Central memory CD8-positive, alpha-beta T cell (primary cell): ENCODE data around the gene SLC36A1.

ENCODE experiments used
- ATAC-seq: fragments of 150-1000 bp; cut with Tn5 transposase; replicated peaks from 2 replicates; pipeline ENCODE4 v1.10.0; 2022; ENCODE audit warnings: mild to moderate bottlenecking, moderate FRiP score, moderate number of reproducible peaks; ENCODE audit not compliant: poor library complexity, severe bottlenecking; ENCODE audit errors: extremely low read depth
- DNase-seq, 2 donors: peaks; one replicate each; pipeline ENCODE4 v3.0.0; 2021; ENCODE audit warnings: low spot score in 2 of 2
- H3K27ac Mint-ChIP-seq: one replicate; pipeline ENCODE4 v1.8.0; 2022; ENCODE audit warnings: low read depth, mild to moderate bottlenecking, moderate library complexity, mixed read lengths
- H3K27me3 Mint-ChIP-seq: one replicate; pipeline ENCODE4 v1.8.0; 2022; ENCODE audit warnings: mixed read lengths
- H3K36me3 Mint-ChIP-seq: one replicate; pipeline ENCODE4 v1.8.0; 2022; ENCODE audit warnings: mild to moderate bottlenecking, moderate library complexity, mixed read lengths; ENCODE audit not compliant: insufficient read depth
- H3K4me1 Mint-ChIP-seq: one replicate; pipeline ENCODE4 v1.8.0; 2022; ENCODE audit warnings: mixed read lengths
- H3K4me3 Mint-ChIP-seq: one replicate; pipeline ENCODE4 v1.8.0; 2022; ENCODE audit warnings: mild to moderate bottlenecking, moderate library complexity, mixed read lengths
- H3K9me3 Mint-ChIP-seq: one replicate; pipeline ENCODE4 v1.8.0; 2022; ENCODE audit warnings: mixed read lengths

SLC36A1 gene

DNA sequence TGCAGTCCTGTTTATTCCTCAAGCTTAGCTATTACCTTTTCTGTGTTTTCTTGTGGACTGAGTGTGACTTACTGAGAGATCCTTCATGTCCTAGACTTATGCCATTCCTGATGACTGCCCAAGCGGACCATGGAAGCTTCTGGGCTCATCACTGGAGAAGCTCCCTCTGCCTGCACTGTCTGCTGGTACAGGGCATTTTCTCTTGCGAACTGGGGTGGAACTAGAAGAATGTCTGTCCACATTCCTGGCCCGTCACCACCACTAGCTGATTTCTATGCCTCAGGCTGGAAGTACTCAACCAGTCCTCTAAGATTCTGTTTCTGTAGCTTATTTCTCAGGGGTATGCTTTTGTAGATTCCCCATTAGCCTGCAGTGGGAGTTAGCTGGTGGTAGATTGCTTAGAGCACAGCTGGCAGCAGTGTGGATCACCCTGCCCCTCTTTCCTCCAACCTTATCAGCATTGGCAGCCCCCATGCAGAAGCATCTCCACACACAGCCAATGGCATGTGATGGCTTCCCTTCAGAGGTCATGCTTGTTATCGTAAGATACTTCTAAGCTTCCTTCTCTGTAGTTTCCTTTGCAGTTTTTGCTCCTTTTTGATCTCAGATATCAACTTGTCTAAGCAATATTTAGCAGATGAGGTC is 12.4 kb downstream of the SLC36A1 start:
- Mint-ChIP-seq H3K27me3 (no peaks in the 10 kb centered on the region), H3K4me1 (no peaks in the 10 kb centered on the region), H3K27ac (no peak overlapping the region), H3K4me3 (no peak overlapping the region), H3K9me3 (no peaks in the 10 kb centered on the region), H3K36me3 (peaks cover 13% of the 10 kb centered on the region)
- ATAC-seq (no peak), DNase-seq (no peak)

DNA sequence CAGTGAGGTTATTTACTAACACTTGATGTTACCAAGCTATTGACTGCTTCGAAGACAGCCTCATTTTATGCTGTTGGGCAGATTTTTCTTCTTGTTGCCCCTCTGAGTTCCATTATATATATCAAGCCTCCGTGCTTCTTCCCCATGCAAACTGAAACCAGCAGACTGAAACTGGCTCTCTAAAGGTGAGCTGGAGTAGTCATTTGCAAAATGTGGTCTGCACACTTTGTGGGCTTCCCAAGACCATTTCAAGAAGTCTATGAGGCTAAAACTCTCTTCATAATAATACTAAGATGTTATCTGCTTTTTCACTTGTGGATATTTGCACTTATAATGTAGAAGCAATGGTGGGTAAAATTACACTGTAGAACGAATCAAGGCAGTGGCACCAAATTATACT is 13.9 kb downstream of the SLC36A1 start:
- no peak overlapping the region for H3K4me3 Mint-ChIP-seq
- peaks cover 20% of the 10 kb centered on the region for H3K36me3 Mint-ChIP-seq
- H3K4me1 Mint-ChIP-seq = no peaks in the 10 kb centered on the region
- no peak for DNase-seq
- no peaks in the 10 kb centered on the region for H3K9me3 Mint-ChIP-seq
- H3K27me3 Mint-ChIP-seq = no peaks in the 10 kb centered on the region
- ATAC-seq = no peak
- no peak overlapping the region for H3K27ac Mint-ChIP-seq

DNA sequence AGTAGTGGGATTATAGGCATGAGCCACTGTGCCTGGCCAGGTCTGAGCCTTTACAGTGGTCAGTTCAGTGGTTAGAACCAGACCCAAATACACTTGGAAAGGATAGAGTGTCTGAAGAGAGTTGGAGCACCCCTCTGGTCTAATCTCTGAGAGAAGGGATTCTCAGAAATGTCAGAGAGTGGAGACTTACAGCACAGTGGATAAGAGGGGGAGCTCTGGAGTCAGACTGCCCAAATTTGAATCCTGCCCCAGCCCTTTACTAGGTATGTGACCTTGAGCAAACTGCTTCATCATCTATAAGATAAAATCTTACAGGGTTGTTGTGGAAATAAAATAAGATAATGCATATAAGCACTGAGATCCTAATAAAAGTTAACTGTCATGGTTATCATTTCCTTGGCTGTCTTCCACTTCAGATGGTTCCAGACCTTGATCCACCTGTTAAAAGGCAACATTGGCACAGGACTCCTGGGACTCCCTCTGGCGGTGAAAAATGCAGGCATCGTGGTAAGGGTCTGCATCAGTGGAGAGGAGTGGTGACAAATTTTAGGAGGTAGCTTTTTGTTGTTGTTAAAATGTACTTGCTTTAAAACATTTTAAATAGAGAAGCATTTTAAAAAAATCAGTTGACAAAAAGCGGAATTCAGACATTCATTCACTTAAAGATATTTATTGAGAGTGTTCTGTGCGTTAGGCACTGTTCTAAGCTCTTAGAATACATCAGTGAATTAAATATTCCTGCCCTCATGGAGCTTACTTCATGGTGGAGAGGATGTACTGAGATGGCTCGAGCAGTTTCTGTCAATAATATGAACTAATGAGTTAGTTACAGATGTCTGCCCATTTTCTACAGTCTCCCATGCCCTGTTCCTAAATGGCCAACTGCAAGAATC is 16.0 kb downstream of the SLC36A1 start:
- ATAC-seq = no peak
- Mint-ChIP-seq H3K9me3 (no peaks in the 10 kb centered on the region), H3K27me3 (no peaks in the 10 kb centered on the region), H3K27ac (no peak overlapping the region), H3K4me3 (no peak overlapping the region), H3K36me3 (peaks cover 30% of the 10 kb centered on the region), H3K4me1 (no peaks in the 10 kb centered on the region)
- DNase-seq = no peak

- ATAC-seq (no peak), DNase-seq (no peak)
- no peak overlapping the region for H3K4me3 Mint-ChIP-seq
- peaks cover 29% of the 10 kb centered on the region for H3K36me3 Mint-ChIP-seq
- H3K27ac Mint-ChIP-seq = no peak overlapping the region
- no peaks in the 10 kb centered on the region for H3K4me1 Mint-ChIP-seq
- no peaks in the 10 kb centered on the region for H3K9me3 Mint-ChIP-seq
- no peaks in the 10 kb centered on the region for H3K27me3 Mint-ChIP-seq
Observed at GRCh38 chr5:151464101-151464500, 16.7 kb downstream of the SLC36A1 start.

DNA sequence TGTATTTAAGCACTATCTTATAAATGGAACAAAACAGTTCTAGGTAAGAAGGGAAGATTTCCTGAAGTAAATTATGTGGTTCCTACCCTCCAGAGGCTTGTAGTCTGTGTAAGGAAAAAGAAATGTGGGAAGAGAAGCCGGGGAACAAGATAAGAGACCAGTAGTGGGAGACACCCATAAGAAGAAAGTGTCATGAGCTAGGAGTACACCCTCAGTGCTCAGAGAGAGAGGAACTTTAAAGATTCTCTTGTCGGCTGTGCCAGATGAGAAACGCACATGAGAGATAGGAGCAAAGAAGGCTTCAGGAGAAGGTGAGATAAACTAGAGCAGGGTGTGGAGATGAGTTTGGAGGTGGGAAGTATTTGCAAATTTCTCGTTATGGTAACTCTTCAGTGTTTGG is 18.1 kb downstream of the SLC36A1 start:
- Mint-ChIP-seq H3K36me3 (peaks cover 22% of the 10 kb centered on the region), H3K27ac (no peak overlapping the region), H3K27me3 (no peaks in the 10 kb centered on the region), H3K4me1 (no peaks in the 10 kb centered on the region), H3K4me3 (no peak overlapping the region), H3K9me3 (no peaks in the 10 kb centered on the region)
- DNase-seq (no peak), ATAC-seq (no peak)

DNA sequence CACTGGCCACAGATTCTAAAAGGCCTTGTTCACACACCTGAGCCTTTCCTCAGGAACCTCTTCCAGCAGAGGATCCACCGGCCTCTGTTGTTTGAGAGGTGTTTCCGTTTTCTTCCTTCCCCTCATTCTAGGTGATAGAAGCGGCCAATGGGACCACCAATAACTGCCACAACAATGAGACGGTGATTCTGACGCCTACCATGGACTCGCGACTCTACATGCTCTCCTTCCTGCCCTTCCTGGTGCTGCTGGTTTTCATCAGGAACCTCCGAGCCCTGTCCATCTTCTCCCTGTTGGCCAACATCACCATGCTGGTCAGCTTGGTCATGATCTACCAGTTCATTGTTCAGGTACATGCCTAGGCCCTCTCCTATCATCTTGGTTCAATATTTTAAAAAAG is 20.2 kb downstream of the SLC36A1 start:
- Mint-ChIP-seq H3K9me3 (no peaks in the 10 kb centered on the region), H3K4me1 (no peaks in the 10 kb centered on the region), H3K27ac (no peak overlapping the region)

DNA sequence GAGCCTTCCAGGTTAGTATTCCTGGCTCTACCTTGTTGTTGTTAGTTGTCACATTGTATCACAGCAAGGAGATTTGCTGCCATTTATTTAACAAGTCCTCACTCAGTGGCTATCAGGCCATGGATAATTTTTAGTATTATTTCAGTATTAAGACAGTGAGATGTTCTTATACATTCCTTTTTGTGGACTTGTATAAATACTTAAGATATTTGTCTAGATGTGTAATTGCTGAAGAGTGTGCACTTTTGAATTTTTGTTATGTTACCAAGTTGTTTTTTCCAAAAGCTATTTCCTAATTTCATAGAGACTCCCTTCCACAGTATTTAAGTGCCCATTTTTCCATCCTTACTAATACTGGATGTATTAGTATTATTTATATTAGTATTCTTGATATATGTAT is 22.0 kb downstream of the SLC36A1 start:
- H3K9me3 Mint-ChIP-seq = no peaks in the 10 kb centered on the region
- DNase-seq (no peak), ATAC-seq (no peak)
- no peak overlapping the region for H3K27ac Mint-ChIP-seq
- H3K27me3 Mint-ChIP-seq = no peaks in the 10 kb centered on the region
- H3K4me1 Mint-ChIP-seq = no peaks in the 10 kb centered on the region
- peaks cover 22% of the 10 kb centered on the region for H3K36me3 Mint-ChIP-seq
- no peak overlapping the region for H3K4me3 Mint-ChIP-seq

More for the DNA sequence above, 20.2 kb downstream of the SLC36A1 start:
- Mint-ChIP-seq H3K27me3 (no peaks in the 10 kb centered on the region), H3K36me3 (peaks cover 21% of the 10 kb centered on the region), H3K4me3 (no peak overlapping the region)
- DNase-seq = no peak
- ATAC-seq = no peak

- no peak for DNase-seq
- no peaks in the 10 kb centered on the region for H3K4me1 Mint-ChIP-seq
- no peaks in the 10 kb centered on the region for H3K9me3 Mint-ChIP-seq
- peaks cover 20% of the 10 kb centered on the region for H3K36me3 Mint-ChIP-seq
- ATAC-seq = no peak
- no peaks in the 10 kb centered on the region for H3K27me3 Mint-ChIP-seq
- H3K4me3 Mint-ChIP-seq = no peak overlapping the region
- no peak overlapping the region for H3K27ac Mint-ChIP-seq
Observed at GRCh38 chr5:151469992-151470391, 22.6 kb downstream of the SLC36A1 start.

DNA sequence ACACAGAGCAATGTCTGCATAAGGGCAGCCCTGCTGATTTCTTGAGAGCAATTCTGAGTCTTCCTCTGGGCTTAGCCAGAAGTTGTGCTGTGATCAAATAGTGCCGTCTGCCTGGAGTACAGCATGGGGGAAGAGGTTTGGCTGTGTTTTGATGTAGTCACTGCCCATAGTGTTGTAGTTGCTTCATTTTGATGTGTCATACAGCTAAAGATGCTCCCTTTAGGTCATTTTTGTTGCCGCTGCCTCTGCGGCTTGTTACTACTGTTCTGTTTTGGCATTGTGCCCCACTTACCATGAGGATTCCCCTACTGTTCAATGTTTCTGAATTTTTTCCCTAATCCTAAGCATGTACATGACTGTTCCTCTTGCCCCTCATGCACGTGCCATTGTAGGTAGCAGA is 23.0 kb downstream of the SLC36A1 start:
- H3K4me3 Mint-ChIP-seq = no peak overlapping the region
- no peak for ATAC-seq
- no peak for DNase-seq
- no peak overlapping the region for H3K27ac Mint-ChIP-seq
- H3K9me3 Mint-ChIP-seq = no peaks in the 10 kb centered on the region
- peaks cover 17% of the 10 kb centered on the region for H3K36me3 Mint-ChIP-seq
- H3K27me3 Mint-ChIP-seq = no peaks in the 10 kb centered on the region
- no peaks in the 10 kb centered on the region for H3K4me1 Mint-ChIP-seq

DNA sequence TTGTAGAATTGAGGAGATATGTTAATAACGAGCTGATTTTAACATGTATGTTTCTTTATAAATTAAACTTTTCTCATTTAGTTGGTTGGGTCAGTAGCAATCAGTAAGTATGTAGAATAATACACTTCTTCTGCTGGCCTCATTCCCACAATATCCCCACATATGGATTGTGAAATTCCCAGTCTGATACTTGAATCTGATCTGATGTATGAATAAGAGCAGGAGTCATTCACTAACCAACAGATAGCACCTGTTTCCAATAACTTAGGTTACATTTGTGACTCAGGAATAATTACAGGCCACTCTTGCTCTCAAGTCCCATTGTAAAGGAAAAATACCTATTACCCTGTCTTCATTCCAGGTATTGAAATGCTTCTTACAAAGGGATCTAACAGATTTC is 23.9 kb downstream of the SLC36A1 start:
- ATAC-seq (no peak), DNase-seq (no peak)
- Mint-ChIP-seq H3K27me3 (no peaks in the 10 kb centered on the region), H3K4me1 (no peaks in the 10 kb centered on the region), H3K36me3 (peaks cover 15% of the 10 kb centered on the region), H3K4me3 (no peak overlapping the region), H3K9me3 (no peaks in the 10 kb centered on the region), H3K27ac (no peak overlapping the region)

DNA sequence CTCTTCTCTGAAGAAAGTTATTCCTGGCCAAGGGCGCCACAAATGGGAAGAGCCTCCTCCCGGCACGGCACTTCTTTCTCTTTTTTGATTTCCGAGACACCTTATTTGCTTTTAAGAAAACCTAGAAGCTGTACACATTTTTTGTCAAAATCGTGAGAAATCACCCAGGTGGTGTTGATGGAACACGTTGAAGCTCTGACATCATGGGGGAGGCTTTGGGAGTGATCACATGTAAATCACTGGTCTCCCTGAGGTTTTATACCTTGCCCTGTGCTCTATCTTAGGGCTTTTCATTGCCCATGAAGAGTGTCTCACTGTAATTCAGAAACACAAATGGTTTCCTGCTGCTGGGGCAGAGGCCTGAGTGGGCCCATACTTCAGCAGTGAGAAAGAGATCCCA is 27.4 kb downstream of the SLC36A1 start:
- Mint-ChIP-seq H3K27ac (no peak overlapping the region), H3K9me3 (no peaks in the 10 kb centered on the region), H3K4me1 (no peaks in the 10 kb centered on the region), H3K27me3 (no peaks in the 10 kb centered on the region), H3K36me3 (peaks cover 9% of the 10 kb centered on the region), H3K4me3 (no peak overlapping the region)
- DNase-seq (no peak), ATAC-seq (no peak)

DNA sequence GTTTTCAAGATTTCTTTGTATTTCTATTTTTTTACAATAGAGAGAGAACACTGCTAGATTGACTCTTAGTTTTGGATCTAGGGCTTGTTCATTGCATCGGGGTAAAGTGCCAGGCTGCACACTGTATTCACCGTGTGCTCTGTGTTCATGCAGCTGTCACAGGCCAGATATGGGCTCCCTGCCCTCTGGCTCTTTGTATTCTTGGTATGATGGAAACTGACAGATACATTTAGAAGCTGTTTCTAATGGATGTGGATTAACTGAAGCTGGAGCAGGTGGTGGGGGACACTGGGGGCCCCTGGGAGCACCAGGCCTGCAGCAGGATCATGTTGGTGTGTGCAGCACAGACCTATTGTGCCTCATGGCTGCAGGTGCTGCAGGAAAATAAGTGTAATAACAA is 28.0 kb downstream of the SLC36A1 start:
- Mint-ChIP-seq H3K27ac (no peak overlapping the region), H3K4me3 (no peak overlapping the region), H3K9me3 (no peaks in the 10 kb centered on the region), H3K36me3 (peaks cover 9% of the 10 kb centered on the region), H3K4me1 (no peaks in the 10 kb centered on the region), H3K27me3 (no peaks in the 10 kb centered on the region)
- no peak for DNase-seq
- ATAC-seq = no peak

GRCh38 chr5:151476016-151476415 is 28.6 kb downstream of the SLC36A1 start:
- DNase-seq (no peak), ATAC-seq (no peak)
- no peaks in the 10 kb centered on the region for H3K4me1 Mint-ChIP-seq
- no peaks in the 10 kb centered on the region for H3K27me3 Mint-ChIP-seq
- peaks cover 12% of the 10 kb centered on the region for H3K36me3 Mint-ChIP-seq
- no peaks in the 10 kb centered on the region for H3K9me3 Mint-ChIP-seq
- no peak overlapping the region for H3K27ac Mint-ChIP-seq
- no peak overlapping the region for H3K4me3 Mint-ChIP-seq
